GM12878 (cell line): ENCODE data around the gene CCDC24. TPM values are rescaled to one million over a fixed set of nuclear protein-coding genes. Genes with fewer than 3 reads are reported as not detected.

Source experiments
- ATAC-seq: fragments of 200-7000 bp; cut with Tn5 transposase; 3 replicates; pipeline ENCODE4 v1.9.1; 2020; ENCODE audit warnings: mild to moderate bottlenecking, moderate library complexity
- BruUV-seq: library from RNA; stranded (reverse); fragments of 400-500 nt; replicated peaks from 2 replicates; lab custom pipeline; 2021; lab: Mats Ljungman, UMichigan
- CTCF ChIA-PET: fragments of 300-600 bp; sonication (Branson Sonifier 250); formaldehyde crosslinking; extraction: SDS; loops from one replicate; lab custom pipeline; 2021; ENCODE audit warnings: inconsistent platforms; lab: Yijun Ruan, JAX
- POLR2A ChIA-PET: fragments of 350-600 bp; formaldehyde crosslinking; extraction: SDS; loops from one replicate; lab custom pipeline; 2021; ENCODE audit warnings: inconsistent platforms; lab: Charles Lee
- RAD21 ChIA-PET: fragments of 300-600 bp; sonication (Branson Sonifier 250); formaldehyde crosslinking; loops from one replicate; lab custom pipeline; 2023; ENCODE audit warnings: antibody characterized with exemption; ENCODE audit not compliant: unreplicated experiment; lab: Charles Lee
- SMC1A ChIA-PET: fragments of 300-600 bp; sonication (Branson Sonifier 250); formaldehyde crosslinking; loops from one replicate; lab custom pipeline; 2023; ENCODE audit not compliant: unreplicated experiment, uncharacterized antibody; lab: Charles Lee
- DNase-seq: peaks from one replicate; pipeline ENCODE4 v3.0.0-alpha.2; 2011; ENCODE audit warnings: low read depth, low spot score
- FAIRE-seq: peaks from 3 replicates; lab custom pipeline; 2011; peaks lifted over from hg19 to GRCh38; lab: Jason Lieb, UNC
- H2AFZ ChIP-seq: 2 replicates; pipeline ENCODE4 v1.6.0; 2011; ENCODE audit warnings: low read depth, low read length, control low read depth; ENCODE audit not compliant: control insufficient read depth
- H3K27ac ChIP-seq: 2 replicates; pipeline ENCODE4 v1.5.1; 2011; ENCODE audit warnings: control low read depth; ENCODE audit not compliant: control insufficient read depth, insufficient read depth
- H3K27me3 ChIP-seq, 2 experiments: replicated peaks in 1 of 2; 2 replicates each; pipeline versions ENCODE4 v1.6.0 to v1.6.1; 2011; ENCODE audit warnings: low read length in 1 of 2; ENCODE audit not compliant: control insufficient read depth in 2 of 2, insufficient read depth in 2 of 2
- H3K36me3 ChIP-seq, 2 experiments: 2 replicates each; pipeline ENCODE4 v1.5.1; 2011; ENCODE audit warnings: low read length in 1 of 2; ENCODE audit not compliant: control insufficient read depth in 2 of 2, insufficient read depth in 2 of 2
- H3K4me1 ChIP-seq: 2 replicates; pipeline ENCODE4 v1.6.1; 2011; ENCODE audit warnings: mild to moderate bottlenecking, low read length, moderate library complexity, mixed read lengths; ENCODE audit not compliant: control insufficient read depth, insufficient read depth
- H3K4me2 ChIP-seq: 2 replicates; pipeline ENCODE4 v1.6.0; 2011; ENCODE audit warnings: control low read depth; ENCODE audit not compliant: control insufficient read depth, insufficient read depth
- H3K4me3 ChIP-seq: fragments of 200-600 bp; sonication (generic); 2 replicates; pipeline ENCODE4 v1.5.1; 2016
- H3K79me2 ChIP-seq: 2 replicates; pipeline ENCODE4 v1.6.0; 2011; ENCODE audit warnings: low read length; ENCODE audit not compliant: control insufficient read depth, insufficient read depth
- H3K9ac ChIP-seq: 2 replicates; pipeline ENCODE4 v1.8.0; 2011; ENCODE audit warnings: low read length, control low read depth, mixed read lengths; ENCODE audit not compliant: control insufficient read depth, insufficient read depth
- H3K9me3 ChIP-seq: replicated peaks from 3 replicates; pipeline ENCODE4 v1.5.1; 2011; ENCODE audit warnings: mild to moderate bottlenecking, low read length; ENCODE audit not compliant: control insufficient read depth, insufficient read depth
- H4K20me1 ChIP-seq: 2 replicates; pipeline ENCODE4 v1.6.0; 2011; ENCODE audit not compliant: control insufficient read depth, insufficient read depth
- ESRRA ChIP-seq: IDR thresholded peaks from 2 replicates; pipeline ENCODE4 v1.6.1; 2012; ENCODE audit warnings: mild to moderate bottlenecking, low read length, improper control_type of control experiment
- GATAD2B ChIP-seq: fragments of 450-650 bp; conservative IDR thresholded peaks from 2 replicates; pipeline ENCODE4 v1.6.1; 2017; ENCODE audit warnings: low read depth, mild to moderate bottlenecking, moderate library complexity
- HDGF ChIP-seq: fragments of 450-650 bp; IDR thresholded peaks from 2 replicates; pipeline ENCODE4 v1.6.1; 2016; ENCODE audit warnings: antibody characterized with exemption
- JUNB ChIP-seq: IDR thresholded peaks from 2 replicates; pipeline ENCODE4 v1.6.1; 2016; ENCODE audit warnings: antibody characterized with exemption, mild to moderate bottlenecking
- JUND ChIP-seq: IDR thresholded peaks from 2 replicates; pipeline ENCODE4 v1.6.1; 2012; ENCODE audit warnings: low read depth, mild to moderate bottlenecking, low read length, improper control_type of control experiment, moderate library complexity
- MLLT1 ChIP-seq: fragments of 450-650 bp; IDR thresholded peaks from 2 replicates; pipeline ENCODE4 v1.6.1; 2016; ENCODE audit warnings: mild to moderate bottlenecking
- NKRF ChIP-seq: fragments of 450-650 bp; conservative IDR thresholded peaks from 2 replicates; pipeline ENCODE4 v1.6.1; 2017; ENCODE audit warnings: mild to moderate bottlenecking, moderate library complexity
- PKNOX1 ChIP-seq: fragments of 450-650 bp; IDR thresholded peaks from 2 replicates; pipeline ENCODE4 v1.6.1; 2016; ENCODE audit warnings: mild to moderate bottlenecking
- POLR2AphosphoS2 ChIP-seq: IDR thresholded peaks from 2 replicates; pipeline ENCODE4 v1.6.1; 2011; ENCODE audit warnings: low read depth, mild to moderate bottlenecking, low read length, improper control_type of control experiment, moderate library complexity
- SMAD5 ChIP-seq: IDR thresholded peaks from 2 replicates; pipeline ENCODE4 v1.6.1; 2016; ENCODE audit warnings: antibody characterized with exemption, low read depth
- SUPT20H ChIP-seq: IDR thresholded peaks from 2 replicates; pipeline ENCODE4 v1.6.1; 2011; ENCODE audit warnings: low read depth, mild to moderate bottlenecking, low read length, moderate library complexity, borderline replicate concordance; ENCODE audit not compliant: control insufficient read depth
- ZBTB11 ChIP-seq: fragments of 450-650 bp; formaldehyde crosslinking; IDR thresholded peaks from 2 replicates; pipeline ENCODE4 v1.5.0; 2022; ENCODE audit warnings: mild to moderate bottlenecking, missing genetic modification characterization
- whole genome bisulfite sequencing: methylation state at CpG from one replicate; pipeline ENCODE4 v1.1.6; 2016; ENCODE audit warnings: low lambda C conversion rate; ENCODE audit not compliant: insufficient replicate concordance, insufficient coverage; ENCODE audit errors: missing lambda C conversion rate; 5-methylcytosine and 5-hydroxymethylcytosine counted together
- in situ Hi-C: fragments of 300-500 bp; cut with MboI; formaldehyde crosslinking; loops from 9 replicates; pipeline ENCODE4 v1.14.3; 2018; ENCODE audit warnings: mixed read lengths
- intact Hi-C: fragments of 100-400 bp; cut with micrococcal nuclease; formaldehyde crosslinking; loops from one replicate; pipeline ENCODE4 v1.14.2; 2022; ENCODE audit not compliant: unreplicated experiment
- polyA plus RNA-seq, 11 experiments: library from polyadenylated mRNA; depleted of rRNA in 4 of 11; unstranded in 6 of 11; stranded (reverse) in 5 of 11; fragments of >200 nt; fragmentation: Nextera tagmentation in 4 of 11; fragmentation: Illumina TruSeq in 1 of 11; extraction: Ambion mirVana in 4 of 11; extraction: Trizol in 1 of 11; gene quantifications; 1 replicate in 1 of 11; 2 replicates in 10 of 11; pipeline versions ENCODE4 v1.2.1 to v1.2.3, GENCODE V29; 2011 to 2016; ENCODE audit warnings: inconsistent platforms in 2 of 11, missing spikeins in 2 of 11, low read depth in 1 of 11
- total RNA-seq, 4 experiments: library from RNA; depleted of rRNA in 3 of 4; stranded (reverse); fragments of >200 nt in 3 of 4; fragmentation: Illumina TruSeq in 1 of 4; extraction: Trizol in 1 of 4; gene quantifications; 2 replicates each; pipeline versions ENCODE4 v1.2.1 to v1.2.3, GENCODE V29; 2013 to 2021

The CCDC24 gene
- total and polyA plus RNA-seq, 10 of the 15 experiments (the other 5 are each of a cell fraction or from before 2014, with no cell fraction given), result 0.18 to 3.1 (median 1.6) TPM; not detected in 1

- Histone ChIP-seq H3K27ac (no peak overlapping the region), H3K4me3 (0 out of 2 replicates have a peak overlapping the region, but pooled peaks have one; percentile 28), H3K9me3 (no peaks in the 10 kb centered on the region), H3K27me3 (no peaks in the 10 kb centered on the region), H3K79me2 (no peaks in the 10 kb centered on the region), H3K9ac (no peak overlapping the region), H2AFZ (peak overlapping the region; percentile 1; the same call in 1 of the 2 replicates), H3K4me1 (peaks cover 9% of the 10 kb centered on the region; the same call in 1 of the 2 replicates), H3K36me3 (no peaks in the 10 kb centered on the region), H4K20me1 (no peaks in the 10 kb centered on the region), H3K4me2 (peak overlapping the region; percentile 26)
- DNase-seq (no peak), FAIRE-seq (no peak), ATAC-seq (peak; percentile 65)
- ChIA-PET RAD21 (interaction anchor here (0.5 to 1.3 kb wide), 2 partner anchors 53 to 277 kb away, joined by 3 to 6 read pairs; no protein-coding TSS in a partner anchor), SMC1A (interaction anchor here (0.6 to 2.0 kb wide), 4 partner anchors 35 to 277 kb away, joined by 3 to 11 read pairs (median 5); no protein-coding TSS in a partner anchor), CTCF (interaction anchor here (1.1 to 12.6 kb wide), 4 partner anchors 36 to 277 kb away, joined by 3 to 167 read pairs (median 7); partner anchors contain the start of gene ARTN), POLR2A (interaction anchor here (0.5 kb wide), 1 partner anchor 19 kb away, joined by 3 read pairs; no protein-coding TSS in a partner anchor)
- intact Hi-C loops (no loop called here), in situ Hi-C loops (loop anchor here (5.0 kb wide), 1 partner anchor 514 kb away; no protein-coding TSS in a partner anchor)
- BruUV-seq, result no TSS peak
- 0% methylated on average over 4 of the region's 4 CpGs for WGBS
- TF ChIP-seq SUPT20H, result no peak
- no peak for TF ChIP-seq POLR2AphosphoS2
- TF ChIP-seq PKNOX1, result no peak
- TF ChIP-seq ESRRA, result no peak
- TF ChIP-seq SMAD5, result no peak
- no peak for TF ChIP-seq GATAD2B
- TF ChIP-seq NKRF, result no peak
- no peak for TF ChIP-seq JUNB
- no peak for TF ChIP-seq MLLT1
- no peak for TF ChIP-seq ZBTB11 (CRISPR knock-in tag)
- no peak for TF ChIP-seq HDGF
- no peak for TF ChIP-seq JUND
These were observed 49.4 kb downstream of the CCDC24 start for GRCh38 chr1:44040846-44041245.
